ENCODE measurements around the gene SFXN3.

The SFXN3 gene

DNA sequence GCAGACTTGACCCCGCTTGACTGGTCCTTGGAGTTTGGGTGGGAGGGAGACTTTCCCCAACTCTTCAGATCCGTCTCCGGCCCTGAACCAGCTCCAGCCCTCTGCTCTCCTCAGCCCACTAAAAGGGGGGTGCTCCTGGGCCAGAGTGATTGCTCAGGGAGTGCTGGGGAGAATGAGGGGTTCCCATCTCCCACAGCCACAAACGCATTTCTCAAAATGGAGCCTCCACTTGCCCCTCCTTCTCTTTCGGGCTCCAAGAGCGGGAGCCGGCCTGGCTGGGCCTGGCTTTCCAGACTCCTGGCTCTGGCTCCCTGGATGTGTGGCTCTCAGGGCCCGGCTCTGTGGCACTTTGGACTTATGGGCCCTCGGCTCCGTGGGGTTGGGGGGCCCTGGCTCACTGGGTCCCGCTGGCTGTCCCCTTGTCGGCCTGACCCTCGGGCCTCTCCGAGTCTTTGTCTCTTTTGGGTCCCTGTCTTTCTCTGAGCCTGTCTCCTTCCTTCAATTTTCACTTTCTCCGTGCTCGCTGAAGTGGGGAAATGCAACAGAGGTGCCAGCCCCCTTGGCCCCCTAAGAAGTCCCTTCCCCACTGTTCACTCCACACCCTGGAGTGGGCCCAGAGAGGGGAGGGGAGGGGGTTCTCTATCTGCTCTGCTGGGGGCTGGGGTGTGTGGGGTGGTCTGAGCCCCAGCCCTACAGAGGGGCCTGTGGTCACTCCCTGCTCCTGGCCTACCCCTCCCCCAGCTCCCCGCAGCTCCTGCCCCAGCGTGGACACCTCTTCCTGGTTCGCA is 30.7 kb upstream of the SFXN3 start:
- peak overlapping the region; percentile 22 for H4K91ac ChIP-seq (ENCODE audit: low read depth, low read length, poor library complexity)
- H2AFZ ChIP-seq (ENCODE audit: low read length) = peak overlapping the region; percentile 80
- H3K18ac ChIP-seq (ENCODE audit: low read length) = peak overlapping the region; percentile 98
- H2BK15ac ChIP-seq (ENCODE audit: low read length) = peak overlapping the region; percentile 88
- peak overlapping the region; percentile 99 for H2BK5ac ChIP-seq (ENCODE audit: low read length)
- H3K4me1 ChIP-seq (ENCODE audit: control insufficient read depth in 2 of 2, insufficient read depth in 1 of 2, low read depth in 1 of 2, low read length in 2 of 2) = peaks cover 23 to 25% of the 10 kb centered on the region in 2 donors
- H2BK12ac ChIP-seq (ENCODE audit: low read length) = no peak overlapping the region
- H3K9me3 ChIP-seq (replicated peaks in 1 of 2; ENCODE audit: control insufficient read depth in 2 of 2, insufficient read depth in 1 of 2, low read depth in 1 of 2, low read length in 2 of 2) = no peaks in the 10 kb centered on the region
- peak overlapping the region; percentile 95 for H3K9ac ChIP-seq (ENCODE audit: low read depth, low read length, poor library complexity)
- peak overlapping the region; percentile 95 for H3K14ac ChIP-seq (ENCODE audit: low read length)
- peaks cover 26 to 38% of the 10 kb centered on the region in 2 donors for H3K36me3 ChIP-seq (replicated peaks in 1 of 2; ENCODE audit: control insufficient read depth in 2 of 2, insufficient read depth in 2 of 2, low read length in 2 of 2)
- H3K79me1 ChIP-seq (ENCODE audit: low read depth, low read length) = peaks cover 26% of the 10 kb centered on the region
- H4K8ac ChIP-seq (ENCODE audit: low read depth, low read length) = peak overlapping the region; percentile 25
- H3K23ac ChIP-seq (ENCODE audit: low read depth, low read length, poor library complexity) = peak overlapping the region; percentile 35
- peak overlapping the region; percentile 17 for H3K4ac ChIP-seq (ENCODE audit: low read length)
- WGBS, 2 donors (ENCODE audit: extremely low coverage in 2 of 2, insufficient read length in 2 of 2, insufficient replicate concordance in 1 of 2) = no CpG with 5 or more reads among the region's 19 CpGs
- no peaks in the 10 kb centered on the region for H3K27me3 ChIP-seq (ENCODE audit: control insufficient read depth in 3 of 3, insufficient read depth in 3 of 3, low read depth in 1 of 3, low read length in 3 of 3)
- peak overlapping the region; percentile 87 to 99 for H3K4me3 ChIP-seq (ENCODE audit: low read length in 2 of 2)
- peak overlapping the region; percentile 100 for H2AK5ac ChIP-seq (ENCODE audit: low read depth, low read length)
- H3K27ac ChIP-seq (replicated peaks; ENCODE audit: low read length) = peak overlapping the region; percentile 94
- DNase-seq (ENCODE audit: low spot score) = no peak
- peak overlapping the region; percentile 35 for H2BK120ac ChIP-seq (ENCODE audit: low read depth, low read length)
- H3K4me2 ChIP-seq (ENCODE audit: insufficient read depth, low read length, poor library complexity, severe bottlenecking) = peak overlapping the region; percentile 97

DNA sequence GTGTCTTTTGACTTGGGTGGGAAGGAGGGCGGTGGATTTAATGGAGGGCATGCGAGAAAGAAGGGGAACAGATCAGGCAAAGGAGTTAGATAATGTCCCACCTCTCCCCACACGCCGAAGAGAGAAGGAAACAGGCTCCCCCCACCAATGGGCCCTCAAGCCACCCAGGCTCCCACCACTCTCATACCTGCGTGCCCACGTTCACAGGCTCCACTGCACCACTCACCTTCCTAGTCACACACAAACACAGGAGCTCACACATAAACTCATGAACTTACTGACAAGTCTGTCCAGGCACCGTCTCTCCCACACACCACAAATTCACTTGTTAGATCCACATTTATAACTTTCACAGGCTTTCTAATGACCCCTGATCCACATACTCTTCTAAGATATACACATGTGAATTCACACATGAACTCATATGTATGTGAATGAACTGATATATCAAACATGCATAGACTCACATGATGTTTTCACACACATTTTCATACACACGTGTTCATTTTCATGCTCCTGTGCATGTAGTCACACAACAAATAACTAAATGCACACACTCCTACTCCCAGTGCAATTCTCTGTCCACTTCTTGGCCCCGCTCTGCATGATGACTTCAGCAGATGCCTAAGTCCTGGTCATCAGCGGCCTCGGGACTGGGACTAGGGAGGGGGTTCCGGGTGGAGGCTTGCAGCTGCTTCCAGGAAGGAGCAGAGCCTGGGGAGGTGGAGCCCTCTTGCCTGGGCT is 29.9 kb upstream of the SFXN3 start:
- peak overlapping the region; percentile 35 for H2BK120ac ChIP-seq (ENCODE audit: low read depth, low read length)
- no peaks in the 10 kb centered on the region for H3K9me3 ChIP-seq (replicated peaks in 1 of 2; ENCODE audit: control insufficient read depth in 2 of 2, insufficient read depth in 1 of 2, low read depth in 1 of 2, low read length in 2 of 2)
- H3K4me2 ChIP-seq (ENCODE audit: insufficient read depth, low read length, poor library complexity, severe bottlenecking) = peak overlapping the region; percentile 97
- H2AK5ac ChIP-seq (ENCODE audit: low read depth, low read length) = peak overlapping the region; percentile 100
- no peak overlapping the region for H4K8ac ChIP-seq (ENCODE audit: low read depth, low read length)
- H3K4ac ChIP-seq (ENCODE audit: low read length) = peak overlapping the region; percentile 17
- H2BK12ac ChIP-seq (ENCODE audit: low read length) = no peak overlapping the region
- peak overlapping the region; percentile 35 for H3K23ac ChIP-seq (ENCODE audit: low read depth, low read length, poor library complexity)
- H3K14ac ChIP-seq (ENCODE audit: low read length) = peak overlapping the region; percentile 95
- peak overlapping the region; percentile 88 for H2BK15ac ChIP-seq (ENCODE audit: low read length)
- H3K18ac ChIP-seq (ENCODE audit: low read length) = peak overlapping the region; percentile 89
- WGBS, 2 donors (ENCODE audit: extremely low coverage in 2 of 2, insufficient read length in 2 of 2, insufficient replicate concordance in 1 of 2) = no CpG with 5 or more reads among the region's 12 CpGs
- H2AFZ ChIP-seq (ENCODE audit: low read length) = no peak overlapping the region
- H2BK5ac ChIP-seq (ENCODE audit: low read length) = peak overlapping the region; percentile 99
- peak overlapping the region; percentile 87 to 99 for H3K4me3 ChIP-seq (ENCODE audit: low read length in 2 of 2)
- H3K27me3 ChIP-seq (ENCODE audit: control insufficient read depth in 3 of 3, insufficient read depth in 3 of 3, low read depth in 1 of 3, low read length in 3 of 3) = no peaks in the 10 kb centered on the region
- H3K27ac ChIP-seq (replicated peaks; ENCODE audit: low read length) = no peak overlapping the region
- peaks cover 28% of the 10 kb centered on the region for H3K79me1 ChIP-seq (ENCODE audit: low read depth, low read length)
- H3K36me3 ChIP-seq (replicated peaks in 1 of 2; ENCODE audit: control insufficient read depth in 2 of 2, insufficient read depth in 2 of 2, low read length in 2 of 2) = peaks cover 33 to 45% of the 10 kb centered on the region in 2 donors
- peaks cover 23 to 25% of the 10 kb centered on the region in 2 donors for H3K4me1 ChIP-seq (ENCODE audit: control insufficient read depth in 2 of 2, insufficient read depth in 1 of 2, low read depth in 1 of 2, low read length in 2 of 2)
- peak overlapping the region; percentile 95 for H3K9ac ChIP-seq (ENCODE audit: low read depth, low read length, poor library complexity)
- peak overlapping the region; percentile 22 for H4K91ac ChIP-seq (ENCODE audit: low read depth, low read length, poor library complexity)
- DNase-seq (ENCODE audit: low spot score) = no peak

DNA sequence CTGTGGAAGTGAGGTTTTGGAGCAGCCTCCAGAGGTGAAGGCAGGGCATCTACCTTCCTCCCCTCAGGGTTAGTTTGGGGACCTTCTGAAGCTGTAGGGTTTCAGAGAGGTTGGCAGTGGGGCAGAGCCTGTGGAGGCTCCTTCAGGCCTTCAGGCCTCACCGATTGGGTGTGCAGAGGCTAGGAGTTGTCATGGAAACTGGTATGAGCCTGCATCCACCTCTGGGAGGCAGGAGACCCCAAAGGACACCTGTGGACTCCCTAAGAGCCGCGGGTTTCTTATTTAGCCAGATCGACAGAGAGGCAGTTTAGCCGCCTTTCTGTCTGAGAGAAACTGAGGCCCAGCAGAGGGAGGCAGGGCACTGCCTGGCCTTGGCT is 29.4 kb upstream of the SFXN3 start:
- Histone ChIP-seq H2BK120ac (ENCODE audit: low read depth, low read length) (no peak overlapping the region), H2BK15ac (ENCODE audit: low read length) (no peak overlapping the region), H3K9ac (ENCODE audit: low read depth, low read length, poor library complexity) (no peak overlapping the region), H3K79me1 (ENCODE audit: low read depth, low read length) (peaks cover 28% of the 10 kb centered on the region), H4K8ac (ENCODE audit: low read depth, low read length) (no peak overlapping the region), H2AFZ (ENCODE audit: low read length) (no peak overlapping the region), H3K27me3 (ENCODE audit: control insufficient read depth in 3 of 3, insufficient read depth in 3 of 3, low read depth in 1 of 3, low read length in 3 of 3) (no peaks in the 10 kb centered on the region), H3K4me3 (ENCODE audit: low read length in 2 of 2) (peak overlapping the region in 1 of 2 donors; percentile 99), H2AK5ac (ENCODE audit: low read depth, low read length) (no peak overlapping the region), H2BK12ac (ENCODE audit: low read length) (no peak overlapping the region), H3K4me2 (ENCODE audit: insufficient read depth, low read length, poor library complexity, severe bottlenecking) (no peak overlapping the region), H3K9me3 (replicated peaks in 1 of 2; ENCODE audit: control insufficient read depth in 2 of 2, insufficient read depth in 1 of 2, low read depth in 1 of 2, low read length in 2 of 2) (no peaks in the 10 kb centered on the region), H4K91ac (ENCODE audit: low read depth, low read length, poor library complexity) (no peak overlapping the region), H3K36me3 (replicated peaks in 1 of 2; ENCODE audit: control insufficient read depth in 2 of 2, insufficient read depth in 2 of 2, low read length in 2 of 2) (peaks cover 37 to 51% of the 10 kb centered on the region in 2 donors), H2BK5ac (ENCODE audit: low read length) (no peak overlapping the region), H3K18ac (ENCODE audit: low read length) (peak overlapping the region; percentile 50), H3K23ac (ENCODE audit: low read depth, low read length, poor library complexity) (no peak overlapping the region), H3K27ac (replicated peaks; ENCODE audit: low read length) (no peak overlapping the region), H3K4me1 (ENCODE audit: control insufficient read depth in 2 of 2, insufficient read depth in 1 of 2, low read depth in 1 of 2, low read length in 2 of 2) (peaks cover 20 to 25% of the 10 kb centered on the region in 2 donors), H3K4ac (ENCODE audit: low read length) (no peak overlapping the region), H3K14ac (ENCODE audit: low read length) (no peak overlapping the region)
- no peak for DNase-seq (ENCODE audit: low spot score)
- no CpG with 5 or more reads among the region's 5 CpGs for WGBS, 2 donors (ENCODE audit: extremely low coverage in 2 of 2, insufficient read length in 2 of 2, insufficient replicate concordance in 1 of 2)

GRCh38 chr10:101002456-101002855 is 28.6 kb upstream of the SFXN3 start:
- Histone ChIP-seq H3K4ac (ENCODE audit: low read length) (no peak overlapping the region), H3K79me1 (ENCODE audit: low read depth, low read length) (peaks cover 28% of the 10 kb centered on the region), H3K27ac (replicated peaks; ENCODE audit: low read length) (no peak overlapping the region), H4K91ac (ENCODE audit: low read depth, low read length, poor library complexity) (no peak overlapping the region), H3K14ac (ENCODE audit: low read length) (no peak overlapping the region), H4K8ac (ENCODE audit: low read depth, low read length) (no peak overlapping the region), H3K4me1 (ENCODE audit: control insufficient read depth in 2 of 2, insufficient read depth in 1 of 2, low read depth in 1 of 2, low read length in 2 of 2) (peaks cover 20 to 25% of the 10 kb centered on the region in 2 donors), H3K4me2 (ENCODE audit: insufficient read depth, low read length, poor library complexity, severe bottlenecking) (no peak overlapping the region), H2BK12ac (ENCODE audit: low read length) (no peak overlapping the region), H2AFZ (ENCODE audit: low read length) (no peak overlapping the region), H3K18ac (ENCODE audit: low read length) (peak overlapping the region; percentile 32), H2BK15ac (ENCODE audit: low read length) (no peak overlapping the region), H3K9me3 (replicated peaks in 1 of 2; ENCODE audit: control insufficient read depth in 2 of 2, insufficient read depth in 1 of 2, low read depth in 1 of 2, low read length in 2 of 2) (no peaks in the 10 kb centered on the region), H2BK120ac (ENCODE audit: low read depth, low read length) (no peak overlapping the region), H2BK5ac (ENCODE audit: low read length) (no peak overlapping the region), H3K36me3 (replicated peaks in 1 of 2; ENCODE audit: control insufficient read depth in 2 of 2, insufficient read depth in 2 of 2, low read length in 2 of 2) (peaks cover 40 to 59% of the 10 kb centered on the region in 2 donors), H2AK5ac (ENCODE audit: low read depth, low read length) (no peak overlapping the region), H3K27me3 (ENCODE audit: control insufficient read depth in 3 of 3, insufficient read depth in 3 of 3, low read depth in 1 of 3, low read length in 3 of 3) (no peaks in the 10 kb centered on the region), H3K23ac (ENCODE audit: low read depth, low read length, poor library complexity) (no peak overlapping the region), H3K9ac (ENCODE audit: low read depth, low read length, poor library complexity) (peak overlapping the region; percentile 25), H3K4me3 (ENCODE audit: low read length in 2 of 2) (no peak overlapping the region)
- no peak for DNase-seq (ENCODE audit: low spot score)
- WGBS, 2 donors (ENCODE audit: extremely low coverage in 2 of 2, insufficient read length in 2 of 2, insufficient replicate concordance in 1 of 2) = no CpG with 5 or more reads among the region's 11 CpGs

Measured in neuronal stem cell (in vitro differentiated cells).